Calu3 (cell line): Measurements from ENCODE around the gene MLN. TPM values are rescaled to one million over a fixed set of nuclear protein-coding genes. Genes with fewer than 3 reads are reported as not detected.

Source experiments
- BruUV-seq: library from RNA; stranded (reverse); fragments of 400-500 nt; replicated peaks from 2 replicates; lab custom pipeline; 2021; lab: Mats Ljungman, UMichigan
- CTCF ChIA-PET: fragments of 300-600 bp; sonication (Branson Sonifier 250); formaldehyde crosslinking; loops from one replicate; lab custom pipeline; 2022; ENCODE audit warnings: antibody characterized with exemption; lab: Charles Lee
- DNase-seq: peaks from one replicate; pipeline ENCODE4 v3.0.0; 2022
- H3K27ac Mint-ChIP-seq: one replicate; pipeline ENCODE4 v1.8.0; 2022; ENCODE audit warnings: mixed read lengths; ENCODE audit not compliant: unreplicated experiment
- H3K27me3 Mint-ChIP-seq: one replicate; pipeline ENCODE4 v1.8.0; 2022; ENCODE audit warnings: mixed read lengths; ENCODE audit not compliant: unreplicated experiment
- H3K36me3 Mint-ChIP-seq: one replicate; pipeline ENCODE4 v1.8.0; 2022; ENCODE audit warnings: mild to moderate bottlenecking, moderate library complexity, mixed read lengths; ENCODE audit not compliant: insufficient read depth, unreplicated experiment
- H3K4me1 Mint-ChIP-seq: one replicate; pipeline ENCODE4 v1.8.0; 2022; ENCODE audit warnings: mild to moderate bottlenecking, low read depth, mixed read lengths; ENCODE audit not compliant: unreplicated experiment
- H3K4me3 Mint-ChIP-seq: one replicate; pipeline ENCODE4 v1.8.0; 2022; ENCODE audit warnings: mild to moderate bottlenecking, low read depth, moderate library complexity, mixed read lengths; ENCODE audit not compliant: unreplicated experiment
- H3K9me3 Mint-ChIP-seq: one replicate; pipeline ENCODE4 v1.8.0; 2022; ENCODE audit warnings: low read depth, mixed read lengths; ENCODE audit not compliant: unreplicated experiment
- intact Hi-C: fragments of 100-400 bp; cut with micrococcal nuclease; formaldehyde crosslinking; loops from one replicate; pipeline ENCODE4 v1.10.0; 2022; ENCODE audit not compliant: unreplicated experiment
- total RNA-seq: library from RNA; stranded (reverse); gene quantifications from 2 replicates; pipeline ENCODE4 v1.2.3, GENCODE V29; 2022
- TF ChIP-seq, protein P1 (sequence below): fragments of 200-600 bp; IDR thresholded peaks from one replicate; pipeline ENCODE4 v1.8.0; 2022; ENCODE audit warnings: antibody characterized with exemption; ENCODE audit not compliant: unreplicated experiment

The MLN gene
- total RNA-seq, 1 experiment from 2014 or later: not detected

DNA sequence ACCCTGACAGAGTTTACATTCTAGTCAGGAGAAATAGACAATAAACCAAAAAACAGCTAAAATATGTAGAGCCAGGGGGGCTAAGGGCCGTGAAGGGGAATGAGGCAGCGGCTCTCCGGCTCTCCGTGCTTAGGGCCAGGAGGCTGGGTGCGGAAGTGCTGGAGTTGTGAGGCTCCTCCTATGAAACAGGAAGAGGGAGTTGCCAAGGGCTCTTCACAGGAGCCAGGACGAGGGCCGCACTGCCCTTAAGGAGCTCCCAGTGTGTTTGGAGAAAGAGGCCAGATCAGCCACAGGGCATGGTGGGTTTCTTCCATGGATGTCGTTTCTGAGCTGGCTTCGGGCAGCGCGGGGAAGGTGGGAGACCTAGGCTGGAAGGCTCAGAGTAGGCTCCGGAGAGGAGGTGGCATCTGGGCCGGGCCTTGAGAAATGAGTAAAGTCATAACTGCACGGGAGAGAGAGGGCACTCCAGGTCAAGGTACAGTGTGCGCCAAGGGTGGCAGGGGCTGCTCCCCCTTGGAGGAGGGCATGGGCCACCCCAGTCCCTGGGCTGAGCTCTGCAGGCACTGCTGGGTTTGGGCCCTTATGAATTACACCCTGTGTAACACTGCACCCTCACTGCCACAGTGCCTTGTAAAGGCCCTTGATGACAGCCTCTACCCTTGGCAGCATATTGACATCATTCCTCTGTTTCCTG is 20.8 kb upstream of the MLN start:
- CTCF ChIA-PET: interaction anchor here (0.6 to 1.5 kb wide), 4 partner anchors 12 to 134 kb away, joined by 3 to 5 read pairs (median 3); no protein-coding TSS in a partner anchor
- H3K9me3 Mint-ChIP-seq: no peaks in the 10 kb centered on the region
- intact Hi-C loops: no loop called here
- DNase-seq: no peak
- no peaks in the 10 kb centered on the region for H3K36me3 Mint-ChIP-seq
- peaks cover 100% of the 10 kb centered on the region for H3K27me3 Mint-ChIP-seq
- BruUV-seq: no TSS peak
- TF ChIP-seq, protein P1, sequence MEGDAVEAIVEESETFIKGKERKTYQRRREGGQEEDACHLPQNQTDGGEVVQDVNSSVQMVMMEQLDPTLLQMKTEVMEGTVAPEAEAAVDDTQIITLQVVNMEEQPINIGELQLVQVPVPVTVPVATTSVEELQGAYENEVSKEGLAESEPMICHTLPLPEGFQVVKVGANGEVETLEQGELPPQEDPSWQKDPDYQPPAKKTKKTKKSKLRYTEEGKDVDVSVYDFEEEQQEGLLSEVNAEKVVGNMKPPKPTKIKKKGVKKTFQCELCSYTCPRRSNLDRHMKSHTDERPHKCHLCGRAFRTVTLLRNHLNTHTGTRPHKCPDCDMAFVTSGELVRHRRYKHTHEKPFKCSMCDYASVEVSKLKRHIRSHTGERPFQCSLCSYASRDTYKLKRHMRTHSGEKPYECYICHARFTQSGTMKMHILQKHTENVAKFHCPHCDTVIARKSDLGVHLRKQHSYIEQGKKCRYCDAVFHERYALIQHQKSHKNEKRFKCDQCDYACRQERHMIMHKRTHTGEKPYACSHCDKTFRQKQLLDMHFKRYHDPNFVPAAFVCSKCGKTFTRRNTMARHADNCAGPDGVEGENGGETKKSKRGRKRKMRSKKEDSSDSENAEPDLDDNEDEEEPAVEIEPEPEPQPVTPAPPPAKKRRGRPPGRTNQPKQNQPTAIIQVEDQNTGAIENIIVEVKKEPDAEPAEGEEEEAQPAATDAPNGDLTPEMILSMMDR: no peak
- no peak overlapping the region for H3K4me3 Mint-ChIP-seq
- H3K4me1 Mint-ChIP-seq: no peaks in the 10 kb centered on the region
- H3K27ac Mint-ChIP-seq: no peak overlapping the region

DNA sequence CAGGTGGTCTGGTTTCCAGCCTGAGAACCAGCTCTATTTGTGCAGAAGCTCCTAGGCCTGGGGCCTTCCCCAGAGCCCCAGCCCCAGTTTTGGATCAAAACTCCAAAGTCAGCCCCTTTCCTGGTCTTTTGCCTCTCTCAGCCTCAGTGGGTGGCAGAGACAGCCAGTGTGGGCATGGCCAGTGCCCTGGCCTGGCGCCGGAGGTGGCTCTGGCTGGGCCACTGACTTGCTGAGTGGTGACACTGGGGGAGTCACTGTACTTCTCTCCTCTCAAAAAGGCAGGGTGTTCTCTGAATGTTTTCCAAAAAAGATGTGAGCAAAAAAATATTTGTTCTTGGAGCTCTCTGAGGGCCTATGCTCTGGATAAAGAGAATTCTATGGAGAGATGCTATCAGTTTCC is 20.0 kb upstream of the MLN start:
- H3K4me1 Mint-ChIP-seq: no peaks in the 10 kb centered on the region
- CTCF ChIA-PET: interaction anchor here (0.7 to 1.5 kb wide), 5 partner anchors 13 to 81 kb away, joined by 3 to 5 read pairs (median 3); no protein-coding TSS in a partner anchor
- no peaks in the 10 kb centered on the region for H3K9me3 Mint-ChIP-seq
- H3K36me3 Mint-ChIP-seq: no peaks in the 10 kb centered on the region
- intact Hi-C loops: no loop called here
- H3K4me3 Mint-ChIP-seq: no peak overlapping the region
- TF ChIP-seq, protein P1: no peak
- H3K27me3 Mint-ChIP-seq: peaks cover 100% of the 10 kb centered on the region
- H3K27ac Mint-ChIP-seq: no peak overlapping the region
- DNase-seq: no peak
- BruUV-seq: no TSS peak

- Mint-ChIP-seq H3K4me3 (no peak overlapping the region), H3K27me3 (peaks cover 100% of the 10 kb centered on the region), H3K36me3 (no peaks in the 10 kb centered on the region), H3K9me3 (no peaks in the 10 kb centered on the region), H3K4me1 (no peaks in the 10 kb centered on the region), H3K27ac (no peak overlapping the region)
- CTCF ChIA-PET: interaction anchor here (0.7 to 1.5 kb wide), 2 partner anchors 14 to 26 kb away, joined by 3 to 5 read pairs; no protein-coding TSS in a partner anchor
- TF ChIP-seq, protein P1: peak; percentile 18
- intact Hi-C loops: no loop called here
- DNase-seq: peak; percentile 57
- BruUV-seq: no TSS peak
These were observed 19.0 kb upstream of the MLN start for GRCh38 chr6:33822575-33823395.

DNA sequence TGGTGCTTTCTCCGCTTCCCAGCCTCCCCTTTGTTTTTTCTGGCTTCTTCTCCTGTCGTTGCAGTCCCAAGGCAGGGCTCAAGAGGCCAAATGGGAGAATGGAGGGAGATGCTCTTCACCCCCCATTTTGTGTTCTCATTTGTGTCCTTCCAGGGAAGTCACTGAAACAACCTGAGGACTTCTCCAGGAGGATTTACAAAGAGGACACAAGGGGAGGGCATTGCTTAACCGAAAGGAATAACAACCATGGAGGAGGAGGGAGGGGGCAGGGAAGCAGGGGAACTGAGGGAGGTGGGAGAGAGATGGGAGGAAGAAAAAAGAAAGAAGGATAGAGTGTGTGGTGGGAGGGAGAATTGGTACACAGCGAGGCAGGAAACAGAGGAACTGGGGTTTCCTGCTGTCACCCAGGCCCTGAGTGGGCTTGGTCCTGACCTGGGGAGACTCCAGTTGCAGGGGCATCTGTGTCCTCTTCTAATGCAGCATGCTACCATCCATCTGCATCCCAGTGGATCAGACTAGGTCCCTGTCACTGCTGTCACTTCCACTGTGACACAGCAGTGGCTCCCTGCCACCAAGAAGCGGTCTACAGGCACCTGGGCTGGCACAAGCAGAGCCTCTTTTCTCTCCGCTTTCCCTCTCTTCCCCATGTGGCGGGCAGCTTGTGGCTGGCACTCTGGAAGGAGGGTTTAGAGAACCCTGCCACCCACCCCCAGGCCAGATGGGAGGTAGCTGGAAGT is 17.1 kb upstream of the MLN start:
- DNase-seq: no peak
- Mint-ChIP-seq H3K36me3 (no peaks in the 10 kb centered on the region), H3K4me3 (no peak overlapping the region), H3K27ac (no peak overlapping the region), H3K27me3 (peaks cover 100% of the 10 kb centered on the region), H3K9me3 (no peaks in the 10 kb centered on the region), H3K4me1 (no peaks in the 10 kb centered on the region)
- TF ChIP-seq, protein P1: no peak
- intact Hi-C loops: no loop called here
- CTCF ChIA-PET: no interaction called here
- BruUV-seq: no TSS peak
